ENCODE data around the gene AAK1. TPM values are rescaled to one million over a fixed set of nuclear protein-coding genes. Genes with fewer than 3 reads are reported as not detected.
"Not testable (repeated sequence)": the region's sequence is repeated elsewhere in the genome, so short reads cannot be mapped to it uniquely, and the experiment has no call there.

The AAK1 gene
- total RNA-seq, 2 donors from 2014 or later = 59.5 to 61.5 TPM

GRCh38 chr2:69663860-69664259, 20.3 kb upstream of the AAK1 start:
- DNase-seq (no peak), ATAC-seq (peak; percentile 29)
- intact Hi-C loops (cut with DNase I, micrococcal nuclease) = no loop called here

GRCh38 chr2:69662547-69662946, 19.0 kb upstream of the AAK1 start:
- ATAC-seq = peak; percentile 77
- intact Hi-C loops (cut with DNase I, micrococcal nuclease); DNase-seq: not testable (repeated sequence)

GRCh38 chr2:69660637-69661036, 17.1 kb upstream of the AAK1 start:
- intact Hi-C loops (cut with DNase I, micrococcal nuclease) = no loop called here
- DNase-seq (no peak), ATAC-seq (no peak)

GRCh38 chr2:69659941-69660483, 16.5 kb upstream of the AAK1 start:
- DNase-seq (no peak), ATAC-seq (no peak)
- intact Hi-C loops (cut with DNase I, micrococcal nuclease) = no loop called here

- intact Hi-C loops (cut with DNase I, micrococcal nuclease) = no loop called here
- no peak for ATAC-seq
- DNase-seq = no peak
These were observed 15.8 kb upstream of the AAK1 start for GRCh38 chr2:69659349-69659748.

GRCh38 chr2:69652206-69652605, 8.7 kb upstream of the AAK1 start:
- intact Hi-C loops (cut with DNase I, micrococcal nuclease) = no loop called here
- DNase-seq = no peak
- ATAC-seq = peak; percentile 95

GRCh38 chr2:69647196-69647595, 3.7 kb upstream of the AAK1 start:
- intact Hi-C loops (cut with DNase I, micrococcal nuclease); ATAC-seq; DNase-seq: not testable (repeated sequence)

GRCh38 chr2:69646714-69647113, 3.2 kb upstream of the AAK1 start:
- DNase-seq (no peak), ATAC-seq (no peak)
- intact Hi-C loops (cut with DNase I, micrococcal nuclease) = no loop called here

GRCh38 chr2:69645921-69646320, 2.4 kb upstream of the AAK1 start:
- intact Hi-C loops (cut with DNase I, micrococcal nuclease) = no loop called here
- ATAC-seq (no peak), DNase-seq (no peak)

GRCh38 chr2:69645031-69645431, 1.5 kb upstream of the AAK1 start:
- DNase-seq = no peak
- intact Hi-C loops (cut with DNase I, micrococcal nuclease) = no loop called here

GRCh38 chr2:69644506-69644979, 1.0 kb upstream of the AAK1 start:
- no peak for DNase-seq

More at GRCh38 chr2:69645031-69645431, 1.5 kb upstream of the AAK1 start:
- ATAC-seq = no peak

GRCh38 chr2:69642709-69643601, 584 bp downstream of the AAK1 start:
- ATAC-seq (peak; percentile 22), DNase-seq (peak; percentile 50 to 67)
- intact Hi-C loops (cut with DNase I, micrococcal nuclease) = no loop called here

More at GRCh38 chr2:69644506-69644979, 1.0 kb upstream of the AAK1 start:
- ATAC-seq = no peak
- intact Hi-C loops (cut with DNase I, micrococcal nuclease) = no loop called here

- intact Hi-C loops (cut with DNase I, micrococcal nuclease) = no loop called here
- ATAC-seq (no peak), DNase-seq (no peak)
These were observed 1.4 kb downstream of the AAK1 start for GRCh38 chr2:69641887-69642708.

GRCh38 chr2:69641471-69641870, 2.1 kb downstream of the AAK1 start:
- intact Hi-C loops (cut with DNase I, micrococcal nuclease) = no loop called here
- DNase-seq = no peak
- ATAC-seq = no peak

- intact Hi-C loops (cut with DNase I, micrococcal nuclease) = no loop called here
- ATAC-seq = no peak
- no peak for DNase-seq
These were observed 4.3 kb downstream of the AAK1 start for GRCh38 chr2:69639266-69639665.

GRCh38 chr2:69638630-69639029, 4.9 kb downstream of the AAK1 start:
- no peak for ATAC-seq
- intact Hi-C loops (cut with DNase I, micrococcal nuclease) = no loop called here
- no peak for DNase-seq

GRCh38 chr2:69637923-69638322, 5.6 kb downstream of the AAK1 start:
- intact Hi-C loops (cut with DNase I, micrococcal nuclease) = no loop called here
- DNase-seq (no peak), ATAC-seq (no peak)

GRCh38 chr2:69636395-69636794, 7.1 kb downstream of the AAK1 start:
- DNase-seq = no peak
- ATAC-seq = no peak
- intact Hi-C loops (cut with DNase I, micrococcal nuclease) = no loop called here

- ATAC-seq (peak; percentile 19), DNase-seq (no peak)
- intact Hi-C loops (cut with DNase I, micrococcal nuclease) = no loop called here
These were observed 8.1 kb downstream of the AAK1 start for GRCh38 chr2:69635432-69635831.

Data from left colon (tissue), 2 donors.